Activated CD8-positive, alpha-beta memory T cell treated with anti-CD3 and anti-CD28 coated beads, Interleukin-2, amount 50 U/mL, for 1 hour (primary cell): ENCODE results near the gene KIF16B.
"Not testable (repeated sequence)": the region's sequence is repeated elsewhere in the genome, so short reads cannot be mapped to it uniquely, and the experiment has no call there.

Experiments
- DNase-seq: peaks from one replicate; pipeline ENCODE4 v3.0.0-alpha.2; 2020; ENCODE audit errors: extremely low read depth

KIF16B gene

DNA sequence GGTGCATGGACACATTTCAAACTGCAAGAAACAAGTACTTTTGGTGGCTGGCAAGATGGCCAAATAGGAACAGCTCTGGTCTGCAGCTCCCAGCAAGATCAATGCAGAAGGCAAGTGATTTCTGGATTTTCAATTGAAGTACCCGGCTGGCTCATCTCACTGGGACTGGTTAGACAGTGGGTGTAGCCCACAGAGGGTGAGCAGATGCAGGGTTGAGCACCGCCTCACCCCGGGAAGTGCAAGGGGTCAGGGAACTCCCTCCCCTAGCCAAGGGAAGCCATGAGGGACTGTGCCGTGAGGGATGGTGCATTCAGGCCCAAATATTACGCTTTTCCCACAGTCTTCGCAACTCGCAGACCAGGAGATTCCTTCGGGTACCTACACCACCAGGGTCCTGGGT is 53.6 kb downstream of the KIF16B start:
- not testable (repeated sequence) for DNase-seq

DNA sequence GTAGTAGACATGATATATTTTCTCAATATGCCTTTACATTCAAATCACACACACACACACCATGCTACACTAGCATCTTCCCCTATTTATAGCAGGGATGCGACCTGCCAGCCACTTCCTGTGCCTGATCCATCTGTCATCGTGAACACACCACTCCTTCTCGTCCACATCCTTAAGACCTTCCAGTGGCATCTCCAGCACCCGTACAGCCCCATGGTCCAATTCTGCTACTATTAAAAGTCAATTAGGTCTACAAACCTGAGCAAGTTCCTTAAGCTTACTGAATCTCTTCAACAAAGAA is 54.5 kb downstream of the KIF16B start:
- no peak for DNase-seq

- no peak for DNase-seq
These were observed 55.1 kb downstream of the KIF16B start for GRCh38 chr20:16517946-16518783.

- DNase-seq = no peak
These were observed 56.5 kb downstream of the KIF16B start for GRCh38 chr20:16516794-16517193.

DNA sequence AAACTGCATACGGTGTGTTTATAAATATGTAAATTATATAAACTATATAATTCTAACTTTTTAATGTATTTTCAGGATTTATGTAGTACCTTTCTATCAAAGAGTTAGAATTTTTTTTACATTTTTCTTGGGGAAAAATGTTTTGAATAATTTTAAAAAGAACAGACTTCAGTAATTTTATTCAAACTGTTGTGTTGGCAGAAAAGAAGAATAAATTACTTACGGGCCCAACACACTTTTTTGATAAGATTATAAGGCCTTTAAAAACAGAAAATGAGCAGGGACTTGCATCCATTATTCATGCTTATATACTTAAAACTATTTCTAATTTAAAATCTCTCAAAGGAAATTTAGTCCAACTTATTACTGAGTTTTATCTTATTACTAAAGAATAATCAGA is 58.2 kb downstream of the KIF16B start:
- no peak for DNase-seq

- DNase-seq = no peak
These were observed 59.1 kb downstream of the KIF16B start for GRCh38 chr20:16514140-16514539.

GRCh38 chr20:16505894-16506293 is 67.4 kb downstream of the KIF16B start:
- no peak for DNase-seq

DNA sequence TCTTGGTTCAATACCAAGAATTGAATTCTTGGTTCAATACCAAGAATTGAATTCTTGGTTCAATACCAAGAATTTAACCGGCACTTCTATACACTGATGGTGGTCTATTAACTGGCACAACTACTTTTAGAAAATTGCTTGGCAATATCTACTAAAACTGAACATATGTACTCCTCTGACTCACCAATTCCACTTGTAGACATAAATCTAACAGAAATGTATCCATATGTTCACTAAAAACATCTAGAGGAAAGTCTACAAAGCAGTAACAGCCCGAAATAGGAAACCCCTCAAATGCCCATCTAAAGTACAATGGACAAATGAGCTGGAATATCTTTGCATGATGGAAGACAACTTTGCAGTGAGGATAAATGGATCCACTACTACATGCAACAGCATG is 71.9 kb downstream of the KIF16B start:
- DNase-seq = no peak

GRCh38 chr20:16500197-16500596 is 73.1 kb downstream of the KIF16B start:
- no peak for DNase-seq

- no peak for DNase-seq
These were observed 74.6 kb downstream of the KIF16B start for GRCh38 chr20:16498526-16499253.

- DNase-seq = no peak
These were observed 75.4 kb downstream of the KIF16B start for GRCh38 chr20:16497896-16498295.

DNA sequence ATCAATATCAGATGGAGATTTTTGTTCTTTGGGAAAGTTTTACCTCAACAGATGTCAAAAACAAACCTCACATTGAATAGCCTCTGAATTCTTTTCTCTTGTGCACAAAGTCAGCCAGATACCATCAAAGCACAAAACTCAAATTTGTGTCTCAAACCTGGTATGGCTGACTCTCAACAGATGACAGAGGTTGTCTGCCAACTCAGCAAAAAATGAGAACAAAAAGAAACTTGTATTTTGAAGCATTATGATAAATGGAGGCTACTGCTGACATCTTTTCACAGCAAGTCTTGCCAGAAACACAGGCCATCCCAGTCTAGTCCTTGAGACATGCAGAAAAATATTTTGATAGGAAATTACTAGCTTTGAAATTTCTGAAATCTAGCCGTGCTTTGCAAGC is 79.8 kb downstream of the KIF16B start:
- DNase-seq = no peak

- no peak for DNase-seq
These were observed 81.8 kb downstream of the KIF16B start for GRCh38 chr20:16491294-16491905.

DNA sequence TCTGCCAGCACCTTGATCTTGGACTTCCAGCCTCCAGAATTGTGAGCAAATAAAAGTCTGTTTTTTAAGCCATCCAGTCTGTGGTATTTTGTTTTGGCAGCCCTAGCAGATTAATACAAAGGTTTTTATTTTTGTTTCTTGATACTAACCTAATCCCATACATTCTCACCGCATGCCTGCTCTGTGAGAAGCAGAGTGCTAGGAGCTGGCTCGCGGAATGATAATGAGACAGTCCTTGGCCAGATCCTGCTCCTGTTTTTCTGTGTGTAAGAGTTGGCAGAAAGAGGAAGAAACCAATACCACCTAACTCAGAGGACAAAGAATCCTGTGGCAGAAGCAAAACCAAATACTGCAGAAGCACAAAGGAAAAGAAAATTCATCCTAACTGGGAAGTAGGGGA is 82.6 kb downstream of the KIF16B start:
- no peak for DNase-seq

- DNase-seq = no peak
These were observed 84.6 kb downstream of the KIF16B start for GRCh38 chr20:16488616-16489015.

DNA sequence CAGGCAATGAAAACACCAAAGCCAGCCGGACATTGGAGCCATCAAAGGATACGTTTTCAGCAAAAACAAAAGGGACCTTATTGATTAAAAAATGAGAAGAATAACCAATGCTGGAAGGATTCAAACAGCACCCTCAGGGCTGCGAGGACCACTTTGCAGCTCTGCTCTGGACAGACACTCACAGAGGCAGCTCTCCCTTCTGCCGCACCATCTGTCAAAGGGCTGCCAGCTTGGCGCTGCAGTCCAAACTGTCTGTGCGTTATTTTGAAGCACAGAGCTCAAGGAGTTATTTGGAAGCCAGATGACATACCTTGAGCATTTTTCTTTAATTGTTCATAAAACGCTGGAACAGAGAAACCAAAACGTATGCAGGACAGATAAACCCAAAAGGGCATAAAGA is 85.2 kb downstream of the KIF16B start:
- no peak for DNase-seq

- no peak for DNase-seq
These were observed 86.7 kb downstream of the KIF16B start for GRCh38 chr20:16486532-16486931.

- no peak for DNase-seq
These were observed 87.8 kb downstream of the KIF16B start for GRCh38 chr20:16485401-16485800.

- DNase-seq = no peak
These were observed 90.2 kb downstream of the KIF16B start for GRCh38 chr20:16483024-16483423.

GRCh38 chr20:16481977-16482376 is 91.3 kb downstream of the KIF16B start:
- DNase-seq = no peak

DNA sequence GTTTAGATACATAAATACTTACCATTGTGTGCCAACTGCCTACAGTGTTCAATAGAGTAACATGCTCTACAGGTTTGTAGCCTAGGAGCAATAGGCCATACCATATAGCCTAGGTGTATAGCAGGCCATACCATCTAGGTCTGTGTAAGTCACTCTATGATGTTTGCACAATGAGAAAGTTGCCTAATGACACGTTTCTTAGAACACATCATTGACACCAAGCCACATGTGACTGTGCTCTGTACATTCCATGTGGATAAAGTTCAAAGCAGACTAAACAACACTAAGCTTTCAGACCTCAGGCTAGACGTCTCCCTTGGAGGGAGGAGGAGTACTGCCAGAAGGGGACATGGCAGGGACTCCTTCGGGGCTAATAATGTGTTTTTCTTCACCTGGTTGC is 93.6 kb downstream of the KIF16B start:
- no peak for DNase-seq

DNA sequence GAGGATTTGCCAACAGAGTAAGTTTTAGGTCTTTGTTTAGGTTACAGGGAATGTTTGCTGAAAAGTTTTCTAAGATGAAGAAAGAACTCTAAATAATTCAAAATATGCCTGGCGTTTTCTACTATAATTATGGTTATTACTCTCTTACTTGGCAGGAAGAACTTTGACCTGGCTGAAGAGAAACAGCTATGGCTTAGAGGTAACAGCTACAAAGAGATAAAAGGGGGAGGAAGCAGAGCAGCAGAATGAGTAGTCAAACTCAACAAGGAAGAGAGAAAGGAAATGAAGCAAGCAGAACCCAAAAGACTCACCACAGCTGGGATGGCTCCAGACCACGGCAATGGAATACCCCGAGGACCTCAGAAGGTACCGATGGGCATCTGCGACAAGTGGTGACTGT is 95.6 kb downstream of the KIF16B start:
- DNase-seq = no peak

- DNase-seq = no peak
These were observed 97.2 kb downstream of the KIF16B start for GRCh38 chr20:16476032-16476431.
